ENCODE measurements around the gene FAM20B.
A peak's percentile ranks its signal among the peaks of the same experiment; 100 is the strongest.

FAM20B gene

DNA sequence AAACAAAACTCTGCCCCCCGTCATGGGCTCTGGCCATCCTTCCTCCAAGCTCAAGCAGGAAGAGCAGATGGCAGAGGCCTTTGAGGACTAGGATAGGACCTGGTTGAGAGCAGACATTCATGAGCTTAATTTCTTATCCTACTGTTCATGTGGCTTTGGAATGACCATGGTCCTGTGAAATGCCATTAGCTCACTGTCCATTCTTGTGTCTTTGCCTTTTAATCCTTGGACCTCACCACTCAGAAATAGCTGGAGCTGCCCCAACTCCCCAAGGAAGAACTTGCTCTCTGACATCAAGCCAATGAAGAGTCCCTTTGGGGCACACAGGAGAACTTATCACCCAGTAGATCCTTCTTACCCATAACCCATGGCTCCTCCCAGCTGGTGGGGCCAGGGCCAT, 11.6 kb upstream of the FAM20B start:
- no peaks in the 10 kb centered on the region for H3K9me3 Mint-ChIP-seq (ENCODE audit: low read depth)
- H3K36me3 Mint-ChIP-seq: no peaks in the 10 kb centered on the region
- no peaks in the 10 kb centered on the region for H3K27me3 Mint-ChIP-seq
- H3K4me1 Mint-ChIP-seq (ENCODE audit: low read depth): no peaks in the 10 kb centered on the region
- H3K27ac Mint-ChIP-seq: no peak overlapping the region
- H3K4me3 Mint-ChIP-seq: no peak overlapping the region

DNA sequence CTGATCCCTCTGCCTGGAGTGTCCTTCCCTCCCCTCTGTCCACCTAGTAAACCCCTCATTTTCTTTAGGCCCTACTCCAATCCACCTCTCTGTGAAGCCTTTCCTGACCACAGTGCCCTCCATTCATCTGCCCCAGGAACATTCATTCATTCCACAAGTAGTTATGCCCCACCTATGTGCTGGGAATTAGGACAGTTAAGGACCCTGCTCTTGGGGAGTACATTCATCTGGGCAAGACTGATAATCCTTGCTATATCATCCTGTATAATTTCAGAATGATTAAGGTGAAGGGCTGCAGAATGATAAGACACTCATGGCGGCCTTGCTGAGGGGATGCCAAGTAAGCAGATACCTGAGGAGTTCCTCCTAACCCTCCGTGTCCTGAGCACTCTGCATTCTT, 10.3 kb upstream of the FAM20B start:
- no peak overlapping the region for H3K4me3 Mint-ChIP-seq
- no peaks in the 10 kb centered on the region for H3K4me1 Mint-ChIP-seq (ENCODE audit: low read depth)

DNA sequence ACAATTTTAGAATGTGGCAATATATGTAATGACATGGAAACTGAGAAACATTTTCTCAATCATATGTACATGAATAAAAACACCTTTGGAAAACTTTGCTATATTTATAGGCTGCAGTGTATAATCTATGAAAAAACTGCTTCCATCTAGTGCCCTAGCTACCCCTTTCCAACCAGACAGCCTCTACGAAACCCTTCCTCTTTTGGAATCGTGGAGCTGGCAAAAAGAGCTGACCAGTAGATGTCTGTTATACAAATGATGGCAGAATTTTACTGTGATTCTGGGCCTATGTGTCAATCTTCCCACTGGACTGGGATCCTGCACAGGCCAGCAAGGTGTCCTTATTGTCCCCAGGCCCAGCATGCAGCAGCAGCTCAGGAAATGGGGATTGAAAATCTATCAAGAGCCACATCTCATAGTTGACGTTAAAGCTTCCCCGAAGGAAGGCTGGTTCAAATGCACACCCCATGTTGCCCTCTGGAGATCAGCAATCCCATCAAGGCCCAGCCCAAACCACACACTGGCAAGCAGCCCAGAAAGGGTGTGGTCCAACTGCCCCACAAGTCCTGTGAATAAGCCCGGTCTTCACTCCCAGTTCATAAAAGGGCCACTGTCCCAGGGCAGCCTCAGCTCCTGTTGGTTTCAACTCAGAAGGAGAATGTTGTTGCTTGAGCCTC, 8.8 kb upstream of the FAM20B start:
- Mint-ChIP-seq H3K9me3 (ENCODE audit: low read depth) (no peaks in the 10 kb centered on the region), H3K27ac (no peak overlapping the region), H3K36me3 (no peaks in the 10 kb centered on the region), H3K27me3 (no peaks in the 10 kb centered on the region), H3K4me1 (ENCODE audit: low read depth) (no peaks in the 10 kb centered on the region), H3K4me3 (no peak overlapping the region)

More for the DNA sequence above, 10.3 kb upstream of the FAM20B start:
- H3K36me3 Mint-ChIP-seq: no peaks in the 10 kb centered on the region
- no peak overlapping the region for H3K27ac Mint-ChIP-seq
- H3K27me3 Mint-ChIP-seq: no peaks in the 10 kb centered on the region
- H3K9me3 Mint-ChIP-seq (ENCODE audit: low read depth): no peaks in the 10 kb centered on the region

DNA sequence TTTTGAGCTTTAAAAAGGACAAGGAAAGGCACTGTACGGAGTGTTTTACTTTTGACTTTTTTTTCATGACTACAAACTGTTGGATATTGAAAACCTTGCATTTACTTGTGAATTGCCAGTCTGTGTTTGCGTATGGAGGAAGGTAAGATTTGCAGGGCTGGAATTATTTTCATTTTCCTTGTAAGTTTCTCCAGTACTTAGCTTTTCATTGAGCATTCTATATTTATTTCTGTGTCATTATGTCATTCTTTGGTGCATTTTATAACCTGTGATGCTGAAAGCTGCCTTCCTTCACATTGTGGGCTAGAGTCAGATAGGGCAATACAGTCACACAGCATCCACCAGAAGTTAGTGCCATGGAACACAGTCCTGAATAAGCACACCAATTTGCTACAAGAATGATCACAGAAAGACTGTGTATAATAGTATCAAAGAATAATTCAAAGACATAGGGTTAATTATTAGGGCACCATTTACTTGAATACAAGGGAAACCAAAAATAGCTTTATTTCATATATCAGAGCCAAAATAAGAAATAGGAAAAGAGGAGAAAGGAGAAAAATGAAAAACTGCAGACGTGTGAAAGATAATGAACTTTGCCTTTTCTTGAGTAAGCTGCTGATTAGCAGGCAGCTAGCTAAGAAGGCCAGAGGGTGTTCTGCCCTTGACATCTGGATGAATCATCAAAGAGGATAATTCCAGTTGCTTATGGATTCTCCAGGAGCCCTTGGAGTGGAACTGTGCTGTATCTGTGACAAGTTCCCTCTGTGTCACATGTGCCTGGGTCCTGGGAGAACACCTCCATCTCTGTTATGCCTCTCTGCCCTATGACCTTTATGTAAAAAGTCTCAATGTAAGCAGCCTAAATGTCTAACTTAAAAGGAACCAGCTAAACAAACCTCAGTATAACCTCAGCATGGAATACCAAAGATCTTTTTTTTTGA, 8.0 kb upstream of the FAM20B start:
- H3K27ac Mint-ChIP-seq: no peak overlapping the region

DNA sequence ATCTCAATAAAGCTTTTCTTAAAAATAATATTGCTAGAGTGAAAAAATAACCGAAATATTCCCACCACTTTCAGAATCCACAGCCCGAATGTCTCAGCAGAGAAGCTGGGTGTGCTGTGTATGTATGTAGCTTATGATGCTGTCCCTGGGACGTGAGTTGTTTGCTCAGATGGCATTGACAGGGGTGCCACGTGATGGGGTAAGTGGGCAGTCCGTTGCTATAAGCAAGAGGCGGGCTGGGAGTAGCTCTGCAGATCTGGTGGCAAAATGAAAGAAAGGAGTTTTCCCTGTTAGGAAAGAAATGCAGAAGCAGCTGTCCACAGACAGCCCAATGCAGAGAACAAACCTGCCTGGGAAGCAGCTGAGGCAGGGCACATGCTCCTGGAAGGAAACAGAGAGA, 3.8 kb upstream of the FAM20B start:
- Mint-ChIP-seq H3K27me3 (no peaks in the 10 kb centered on the region), H3K9me3 (ENCODE audit: low read depth) (no peaks in the 10 kb centered on the region), H3K36me3 (no peaks in the 10 kb centered on the region), H3K4me1 (ENCODE audit: low read depth) (peaks cover 8% of the 10 kb centered on the region), H3K27ac (no peak overlapping the region), H3K4me3 (no peak overlapping the region)

More for the DNA sequence above, 8.0 kb upstream of the FAM20B start:
- H3K4me1 Mint-ChIP-seq (ENCODE audit: low read depth): no peaks in the 10 kb centered on the region
- H3K9me3 Mint-ChIP-seq (ENCODE audit: low read depth): no peaks in the 10 kb centered on the region
- no peaks in the 10 kb centered on the region for H3K27me3 Mint-ChIP-seq
- no peak overlapping the region for H3K4me3 Mint-ChIP-seq
- no peaks in the 10 kb centered on the region for H3K36me3 Mint-ChIP-seq

DNA sequence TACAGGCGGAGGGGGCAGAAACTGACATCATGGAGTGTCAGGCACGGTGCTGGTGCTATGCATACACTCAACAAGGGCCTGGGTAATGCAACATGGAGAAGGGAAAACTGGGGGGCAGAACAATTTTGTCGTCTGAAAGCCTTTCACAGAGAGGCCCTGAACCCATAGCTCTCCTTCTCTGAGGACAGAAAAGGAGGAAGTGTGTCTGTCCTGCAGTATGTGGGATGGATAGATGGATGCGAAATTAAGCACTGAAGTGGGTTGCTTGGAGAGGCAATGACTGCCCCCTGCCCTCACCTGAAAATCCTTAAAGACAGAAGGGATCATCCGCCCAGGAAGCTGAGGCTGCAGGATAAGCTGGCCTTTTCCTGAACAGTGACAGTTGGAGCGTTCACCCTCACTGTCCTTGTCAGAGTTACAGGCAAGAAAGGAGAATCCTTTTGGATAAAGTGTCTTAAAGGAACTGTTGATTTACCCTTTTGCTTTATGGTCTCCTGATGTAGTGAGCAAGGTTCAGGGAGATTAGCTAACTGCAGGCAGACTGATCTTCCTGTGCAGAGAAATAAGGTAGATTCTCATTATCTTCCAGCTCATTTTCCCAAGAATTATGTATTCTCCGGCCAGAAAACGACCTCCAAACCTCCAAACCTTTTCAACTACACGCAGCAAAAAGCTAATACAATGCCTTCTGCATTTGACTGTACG, 1.6 kb upstream of the FAM20B start:
- Mint-ChIP-seq H3K4me1 (ENCODE audit: low read depth) (peaks cover 26% of the 10 kb centered on the region), H3K36me3 (no peaks in the 10 kb centered on the region), H3K27ac (no peak overlapping the region), H3K27me3 (no peaks in the 10 kb centered on the region), H3K9me3 (ENCODE audit: low read depth) (no peaks in the 10 kb centered on the region), H3K4me3 (peak overlapping the region; percentile 87)

DNA sequence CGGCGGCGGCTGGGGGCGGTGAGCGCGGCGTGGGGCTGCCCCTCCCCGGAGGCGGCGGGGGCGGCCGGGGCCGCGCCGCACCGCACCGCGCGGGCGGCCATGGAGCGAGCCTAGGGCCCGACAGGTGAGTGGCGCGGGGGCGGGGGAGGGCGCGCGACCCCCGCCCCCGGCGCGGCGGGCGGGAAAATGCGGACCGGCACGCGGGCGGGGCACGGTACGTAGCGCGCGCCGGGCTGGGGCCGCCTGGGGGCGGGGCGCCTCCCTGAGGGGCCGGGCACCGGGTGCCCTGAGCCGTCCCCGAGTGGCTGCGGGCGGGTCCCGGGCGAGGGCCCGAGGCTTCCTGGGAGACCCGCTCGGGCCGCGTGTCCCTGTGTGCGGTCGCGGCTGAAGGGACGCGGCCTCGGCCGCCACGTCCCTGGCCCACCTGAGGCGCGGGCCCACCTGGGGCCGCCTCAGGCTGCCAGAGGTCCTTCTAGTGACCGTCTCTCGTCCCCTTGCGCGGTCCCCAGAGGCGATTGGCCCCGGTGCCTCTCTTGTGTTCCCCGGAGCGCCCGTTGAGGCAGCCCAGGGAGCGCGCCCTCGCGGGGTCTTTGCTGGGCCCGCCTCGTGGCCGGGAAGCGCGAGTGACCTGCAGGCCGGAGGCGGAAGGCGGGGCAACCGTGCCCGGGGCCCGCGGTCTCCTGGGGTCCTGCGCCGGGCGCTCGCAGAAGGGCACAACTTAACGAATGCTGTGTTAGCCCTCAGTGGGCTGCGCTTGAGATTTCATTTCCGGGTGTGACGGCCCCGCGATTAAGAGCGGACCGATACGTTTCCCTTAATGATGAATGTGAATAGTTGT, 500 bp downstream of the FAM20B start:
- Mint-ChIP-seq H3K4me1 (ENCODE audit: low read depth) (peaks cover 45% of the 10 kb centered on the region), H3K27ac (peak overlapping the region; percentile 95), H3K36me3 (no peaks in the 10 kb centered on the region), H3K27me3 (no peaks in the 10 kb centered on the region), H3K4me3 (peak overlapping the region; percentile 98), H3K9me3 (ENCODE audit: low read depth) (no peaks in the 10 kb centered on the region)

DNA sequence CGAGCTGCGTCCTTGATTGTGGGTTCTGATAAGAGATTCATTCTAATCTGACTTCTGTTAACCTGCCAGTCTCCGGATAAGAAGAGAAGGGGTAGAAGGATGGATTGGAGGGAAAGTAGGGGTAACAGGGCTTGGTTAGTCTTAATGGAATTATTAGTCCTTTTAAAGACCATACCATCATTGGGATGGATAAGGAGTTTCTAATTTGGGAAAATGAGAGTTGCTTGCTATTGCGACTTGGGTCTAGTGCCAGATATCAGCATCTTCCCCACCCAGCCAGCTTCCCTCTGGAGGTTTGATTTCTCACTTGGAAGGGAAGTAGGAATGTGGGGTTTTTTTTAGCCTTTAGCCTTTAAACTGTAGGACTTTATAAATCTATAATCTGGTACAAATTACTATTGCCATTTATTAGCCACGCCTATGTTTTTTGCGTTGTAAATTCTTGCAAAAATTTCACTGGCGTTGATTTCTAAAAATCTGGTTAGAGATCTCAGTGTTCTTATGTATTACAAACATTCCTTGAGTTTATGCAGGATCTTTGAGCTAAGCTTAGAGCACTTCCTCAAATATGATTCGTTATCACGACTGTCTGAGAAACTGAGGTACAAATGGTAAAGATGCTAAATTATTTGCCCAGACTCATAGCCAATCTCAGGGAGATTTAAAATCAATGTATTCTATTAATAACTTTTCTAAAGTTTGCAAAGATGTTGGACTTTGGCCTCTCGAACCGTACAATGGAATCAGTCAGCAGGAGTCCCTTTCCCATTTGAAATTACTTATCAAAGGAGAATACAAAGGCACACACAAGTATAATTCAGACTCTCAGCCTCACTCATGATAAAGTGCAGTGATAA, 1.3 kb downstream of the FAM20B start:
- no peaks in the 10 kb centered on the region for H3K9me3 Mint-ChIP-seq (ENCODE audit: low read depth)
- H3K36me3 Mint-ChIP-seq: no peaks in the 10 kb centered on the region
- peaks cover 54% of the 10 kb centered on the region for H3K4me1 Mint-ChIP-seq (ENCODE audit: low read depth)
- H3K27me3 Mint-ChIP-seq: no peaks in the 10 kb centered on the region
- peak overlapping the region; percentile 95 for H3K27ac Mint-ChIP-seq
- peak overlapping the region; percentile 98 for H3K4me3 Mint-ChIP-seq

DNA sequence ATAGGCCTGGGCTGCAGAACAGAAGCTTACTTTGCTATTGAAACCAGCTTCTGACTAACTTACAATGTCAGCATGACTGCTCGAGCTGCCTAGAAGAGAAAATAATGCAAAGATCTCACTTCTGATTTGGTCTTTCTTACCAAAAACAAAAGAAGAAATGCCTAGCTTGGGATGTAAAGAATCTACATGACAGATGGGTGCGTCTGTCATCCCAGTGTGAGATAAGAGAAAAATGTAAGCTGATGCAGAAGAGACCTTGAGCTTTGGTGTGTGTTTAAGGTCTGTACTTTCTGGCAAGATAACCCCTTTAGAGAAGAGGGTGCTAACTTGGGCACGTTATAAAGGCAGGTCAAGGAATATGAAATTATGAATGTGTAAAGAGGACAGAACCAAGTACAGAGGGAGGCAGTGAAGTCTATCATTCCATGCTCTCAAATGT, 3.6 kb downstream of the FAM20B start:
- no peak overlapping the region for H3K4me3 Mint-ChIP-seq
- H3K27me3 Mint-ChIP-seq: no peaks in the 10 kb centered on the region
- H3K4me1 Mint-ChIP-seq (ENCODE audit: low read depth): peaks cover 71% of the 10 kb centered on the region
- H3K9me3 Mint-ChIP-seq (ENCODE audit: low read depth): no peaks in the 10 kb centered on the region
- peak overlapping the region; percentile 7 for H3K27ac Mint-ChIP-seq
- H3K36me3 Mint-ChIP-seq: peaks cover 1% of the 10 kb centered on the region

DNA sequence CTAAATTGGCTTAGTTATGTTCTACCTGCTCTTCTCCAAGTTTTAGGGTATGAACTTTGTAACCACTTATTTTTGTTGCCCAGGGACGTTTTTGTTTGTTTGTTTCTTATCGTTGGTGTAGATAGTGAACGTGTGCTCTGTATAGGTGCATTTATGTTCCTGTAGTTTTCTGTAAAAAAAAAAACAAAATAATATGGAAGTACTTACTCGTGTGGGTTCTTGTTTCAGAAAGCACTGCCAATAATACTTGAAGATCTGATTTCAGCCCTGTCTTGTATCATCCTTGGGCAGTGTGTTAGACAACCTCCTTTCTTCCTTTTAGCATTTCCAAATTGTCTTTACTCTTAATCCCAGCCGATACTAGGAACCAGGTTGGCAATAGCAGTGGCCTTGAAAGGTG, 4.4 kb downstream of the FAM20B start:
- H3K27me3 Mint-ChIP-seq: no peaks in the 10 kb centered on the region
- peaks cover 4% of the 10 kb centered on the region for H3K36me3 Mint-ChIP-seq
- H3K9me3 Mint-ChIP-seq (ENCODE audit: low read depth): no peaks in the 10 kb centered on the region
- H3K4me3 Mint-ChIP-seq: no peak overlapping the region
- H3K27ac Mint-ChIP-seq: no peak overlapping the region
- peaks cover 76% of the 10 kb centered on the region for H3K4me1 Mint-ChIP-seq (ENCODE audit: low read depth)

DNA sequence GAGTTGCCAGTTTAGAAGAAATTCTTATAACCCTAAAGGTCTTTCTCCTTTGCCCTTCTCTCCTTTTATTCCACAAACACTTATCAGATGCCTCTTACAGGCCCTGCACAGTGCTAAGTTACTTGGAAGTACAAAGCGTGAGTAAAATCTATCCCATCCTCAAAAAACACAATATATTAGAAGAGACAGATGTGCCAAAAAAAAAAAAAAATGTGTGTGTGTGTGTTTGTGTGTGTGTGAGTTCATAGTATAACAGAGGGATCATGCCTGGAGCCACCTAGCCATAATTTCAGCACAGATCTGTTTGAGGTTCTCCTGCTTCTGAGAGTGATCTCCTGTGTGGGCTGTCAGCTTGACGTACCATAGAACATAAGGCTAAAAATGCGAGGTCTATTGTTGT, 5.0 kb downstream of the FAM20B start:
- Mint-ChIP-seq H3K4me1 (ENCODE audit: low read depth) (peaks cover 80% of the 10 kb centered on the region), H3K27me3 (no peaks in the 10 kb centered on the region), H3K9me3 (ENCODE audit: low read depth) (no peaks in the 10 kb centered on the region), H3K36me3 (peaks cover 4% of the 10 kb centered on the region), H3K27ac (peak overlapping the region; percentile 8), H3K4me3 (no peak overlapping the region)

DNA sequence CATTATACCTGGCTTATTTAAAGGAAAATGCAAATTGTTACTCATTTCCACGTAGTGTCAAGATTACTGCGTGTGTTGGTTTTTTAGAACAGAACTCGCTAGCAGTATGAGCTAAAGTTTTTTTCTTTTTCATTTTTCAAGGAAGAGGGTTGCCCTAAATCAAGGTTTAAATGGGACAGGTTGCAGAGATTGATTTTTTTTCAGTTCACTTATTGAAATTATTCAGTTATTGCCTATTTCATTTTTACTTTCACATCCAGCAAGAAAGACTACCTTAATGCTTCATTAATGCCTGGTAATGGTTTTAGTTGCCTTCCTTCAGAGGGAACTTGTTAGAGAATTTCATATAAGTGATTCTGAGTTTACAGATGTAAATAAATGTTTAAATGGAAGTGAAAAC, 5.6 kb downstream of the FAM20B start:
- no peak overlapping the region for H3K27ac Mint-ChIP-seq
- H3K36me3 Mint-ChIP-seq: peaks cover 4% of the 10 kb centered on the region
- H3K9me3 Mint-ChIP-seq (ENCODE audit: low read depth): no peaks in the 10 kb centered on the region
- H3K4me3 Mint-ChIP-seq: no peak overlapping the region
- peaks cover 84% of the 10 kb centered on the region for H3K4me1 Mint-ChIP-seq (ENCODE audit: low read depth)
- H3K27me3 Mint-ChIP-seq: no peaks in the 10 kb centered on the region

DNA sequence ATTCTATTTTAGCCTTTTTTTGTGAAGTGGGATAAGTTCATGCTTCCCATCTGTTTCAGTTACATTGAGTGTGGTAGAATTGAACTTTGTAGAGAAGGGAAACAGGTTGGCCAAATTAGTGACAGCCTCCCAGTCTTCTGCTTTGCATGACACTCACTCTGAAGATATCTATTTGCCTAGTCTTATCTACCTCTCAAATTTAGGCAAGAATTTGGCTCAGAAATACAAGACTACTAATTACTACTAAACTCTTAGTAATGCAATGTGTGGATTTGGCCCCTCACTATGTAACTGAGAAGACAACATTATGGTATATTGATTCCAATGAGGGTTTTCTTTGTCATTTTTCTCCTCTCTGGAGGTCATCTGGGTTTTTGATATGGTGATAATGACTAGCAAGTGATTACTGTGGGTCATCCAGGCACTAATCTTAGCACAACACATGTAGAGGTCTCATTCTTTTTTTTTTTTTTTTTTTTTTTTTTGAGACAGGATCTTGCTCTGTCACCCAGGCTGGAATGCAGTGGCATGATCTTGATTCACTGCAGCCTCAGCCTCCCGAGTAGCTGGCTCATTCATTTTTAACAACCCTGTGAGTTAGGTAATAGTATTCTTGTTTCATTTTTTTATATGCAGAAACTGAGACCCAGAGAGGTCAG, 6.3 kb downstream of the FAM20B start:
- Mint-ChIP-seq H3K36me3 (peaks cover 4% of the 10 kb centered on the region), H3K4me1 (ENCODE audit: low read depth) (peaks cover 86% of the 10 kb centered on the region), H3K27ac (peak overlapping the region; percentile 58), H3K27me3 (no peaks in the 10 kb centered on the region), H3K9me3 (ENCODE audit: low read depth) (no peaks in the 10 kb centered on the region), H3K4me3 (no peak overlapping the region)

Measured in activated naive CD8-positive, alpha-beta T cell (primary cell).